ENCODE results near the gene TSPAN4. TPM values are rescaled to one million over a fixed set of nuclear protein-coding genes. Genes with fewer than 3 reads are reported as not detected.

Gene TSPAN4
- total and polyA plus RNA-seq, 4 donors: 16.5 to 38.1 (median 30.4) TPM

- Histone ChIP-seq H3K27ac (ENCODE audit: low read depth in 1 of 2, low read length in 2 of 2) (no peak overlapping the region), H3K4me3 (ENCODE audit: low read depth in 1 of 3, low read length in 3 of 3) (no peak overlapping the region), H3K9ac (ENCODE audit: low read depth in 1 of 2, low read length in 2 of 2) (no peak overlapping the region), H3K4me1 (ENCODE audit: control insufficient read depth in 4 of 4, insufficient read depth in 4 of 4, low read length in 3 of 4) (peaks cover 7 to 19% (median 16%) of the 10 kb centered on the region in 4 donors), H3K36me3 (ENCODE audit: control insufficient read depth in 4 of 4, insufficient read depth in 3 of 4, low read depth in 1 of 4, low read length in 3 of 4) (peaks cover 0 to 5% (median 1%) of the 10 kb centered on the region in 4 donors), H3K9me3 (ENCODE audit: control insufficient read depth in 4 of 4, low read length in 3 of 4) (no peaks in the 10 kb centered on the region), H3K27me3 (ENCODE audit: control insufficient read depth in 4 of 4, insufficient read depth in 4 of 4, low read length in 3 of 4) (no peaks in the 10 kb centered on the region)
- no peak for TF ChIP-seq HNF4G (IDR thresholded peaks at IDR 0.05)
- no peak for TF ChIP-seq HNF4A (conservative IDR thresholded peaks at IDR 0.05)
- TF ChIP-seq FOXA2 (IDR thresholded peaks at IDR 0.05): no peak
- no peak for TF ChIP-seq TAF1 (conservative IDR thresholded peaks at IDR 0.05)
- no peak for TF ChIP-seq ATF3 (IDR thresholded peaks at IDR 0.05)
- TF ChIP-seq ZBTB33 (IDR thresholded peaks at IDR 0.05): no peak
- no peak for TF ChIP-seq GABPA (IDR thresholded peaks at IDR 0.05 in 1 of 2, conservative IDR thresholded peaks at IDR 0.05 in 1 of 2)
- no peak for TF ChIP-seq CTCF (IDR thresholded peaks at IDR 0.05; ENCODE audit: low read depth, low read length, missing input control)
- TF ChIP-seq MAX (IDR thresholded peaks at IDR 0.05): no peak
- no peak for TF ChIP-seq RXRA (IDR thresholded peaks at IDR 0.05)
- no peak for TF ChIP-seq JUND (IDR thresholded peaks at IDR 0.05)
- no peak for TF ChIP-seq YY1 (IDR thresholded peaks at IDR 0.05)
- TF ChIP-seq FOXA1 (IDR thresholded peaks at IDR 0.05): no peak
- no peak for TF ChIP-seq EGR1 (IDR thresholded peaks at IDR 0.05; ENCODE audit: low read depth in 2 of 2)
- no peak for TF ChIP-seq REST (IDR thresholded peaks at IDR 0.05)
- no peak for TF ChIP-seq SP1 (IDR thresholded peaks at IDR 0.05)
- no peak for TF ChIP-seq NR2F2 (IDR thresholded peaks at IDR 0.05)
- no peak for DNase-seq (ENCODE audit: low spot score)
- 92% methylated on average over 28 of the region's 28 CpGs for WGBS
These were observed 39.8 kb upstream of the TSPAN4 start for GRCh38 chr11:802693-803466.
